NOMO-1 treated with dmso at 0.1 percent for 144 hours (cell line): ENCODE results near the gene SF3B5.
"Not testable (repeated sequence)": the region's sequence is repeated elsewhere in the genome, so short reads cannot be mapped to it uniquely, and the experiment has no call there.

Experiments used
- DNase-seq: peaks from one replicate; lab custom pipeline; 2025; ENCODE audit not compliant: unreplicated experiment; lab: John Stamatoyannopoulos, UW

Gene SF3B5

GRCh38 chr6:144064402-144065212 is 30.8 kb downstream of the SF3B5 start:
- no peak for DNase-seq

- DNase-seq: peak; percentile 95
Measured at GRCh38 chr6:144063744-144064401, 31.5 kb downstream of the SF3B5 start.

- no peak for DNase-seq
Measured at GRCh38 chr6:144063246-144063743, 32.1 kb downstream of the SF3B5 start.

DNA sequence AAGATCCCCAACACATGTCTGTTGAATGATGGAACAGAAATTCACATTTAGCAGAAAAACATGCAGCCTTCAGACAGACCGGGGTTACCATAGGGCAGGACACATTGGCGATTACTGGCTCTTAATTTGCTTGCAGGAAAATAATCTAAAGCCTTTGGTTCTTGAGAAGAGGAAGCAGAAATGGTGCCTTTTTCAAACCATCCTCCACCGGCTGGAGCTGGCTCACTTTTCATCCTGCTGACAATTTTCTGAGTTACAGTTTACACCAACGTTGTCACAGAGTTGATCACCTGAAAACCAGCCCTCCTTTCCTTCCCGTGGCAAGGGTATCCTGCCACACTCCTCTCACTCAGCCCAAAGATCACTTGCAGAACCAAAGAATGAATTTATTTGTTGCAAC is 32.6 kb downstream of the SF3B5 start:
- DNase-seq: no peak

DNA sequence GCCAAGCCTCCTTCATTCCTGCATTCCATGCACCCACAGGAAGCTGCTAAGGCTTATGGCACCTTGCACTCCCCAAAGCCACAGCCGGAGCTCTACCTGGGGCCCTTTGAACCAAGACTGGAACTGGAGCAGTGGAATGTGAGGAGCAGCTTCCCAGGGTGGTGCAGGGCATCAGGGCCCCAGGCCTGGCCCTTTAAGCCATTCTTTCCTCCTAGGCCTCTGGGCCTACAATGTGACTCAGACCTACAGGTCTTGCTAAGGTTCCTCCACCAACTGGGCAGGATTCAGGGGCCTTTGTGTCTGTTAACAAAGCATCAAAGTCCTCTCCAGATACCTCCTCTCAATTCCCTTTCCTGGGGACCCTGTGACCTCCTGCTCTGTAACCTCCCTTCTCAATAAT is 36.2 kb downstream of the SF3B5 start:
- DNase-seq: no peak

DNA sequence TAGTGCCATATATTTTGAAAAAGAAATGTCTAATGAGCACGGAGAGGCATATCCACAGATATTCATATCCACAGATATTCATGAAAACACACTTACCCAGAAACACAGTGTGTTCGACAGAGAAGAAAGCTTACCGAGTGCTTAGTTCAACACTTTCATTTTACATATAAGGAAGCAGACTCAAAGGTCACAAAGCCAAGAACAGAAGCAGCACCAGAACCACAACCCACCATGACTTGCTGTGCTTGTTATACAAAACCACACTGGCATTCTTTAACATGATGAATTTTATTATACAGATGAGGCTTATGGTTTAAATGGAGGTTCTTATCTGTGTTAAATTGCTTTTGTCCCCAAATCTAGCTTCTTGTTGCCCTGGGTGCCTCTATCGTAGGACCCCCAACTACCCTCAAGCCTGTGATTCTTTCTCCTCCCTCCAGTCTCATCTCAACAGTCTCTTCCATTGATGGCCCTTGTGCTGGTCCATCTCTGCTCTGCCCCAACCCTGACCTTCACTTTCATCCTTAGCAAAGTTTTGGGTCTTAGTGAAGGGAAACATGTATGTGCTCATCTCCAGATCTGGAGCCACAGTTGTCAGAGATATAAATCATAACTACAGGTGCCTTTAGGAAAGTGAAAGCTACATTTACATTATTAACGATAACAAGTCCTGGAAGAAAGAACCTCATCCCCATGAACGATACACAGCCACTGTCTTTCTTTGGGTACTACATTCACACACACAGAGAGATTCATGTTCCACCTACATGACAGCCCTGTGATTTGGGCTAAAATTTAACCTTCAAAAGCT is 40.0 kb downstream of the SF3B5 start:
- DNase-seq: no peak

- DNase-seq: no peak
Measured at GRCh38 chr6:144053601-144054000, 41.8 kb downstream of the SF3B5 start.

GRCh38 chr6:144052488-144052887 is 42.9 kb downstream of the SF3B5 start:
- DNase-seq: no peak

DNA sequence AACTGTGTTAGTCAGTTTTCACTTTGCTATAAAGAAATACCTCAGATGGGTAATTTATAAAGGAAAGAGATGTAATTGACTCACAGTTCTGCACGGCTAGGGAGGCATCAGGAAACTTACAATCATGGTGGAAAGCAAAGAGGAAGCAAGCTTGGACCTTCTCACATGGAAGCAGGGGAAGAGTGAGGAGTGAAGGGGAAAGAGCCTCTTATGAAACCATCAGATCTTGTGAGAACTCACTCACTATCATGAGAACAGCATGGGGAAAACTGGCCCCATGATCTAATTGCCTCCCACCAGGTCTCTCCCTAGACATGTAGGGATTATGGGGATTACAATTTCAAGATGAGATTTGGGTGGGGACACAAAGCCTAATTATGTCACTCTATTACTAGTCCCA is 46.0 kb downstream of the SF3B5 start:
- no peak for DNase-seq

DNA sequence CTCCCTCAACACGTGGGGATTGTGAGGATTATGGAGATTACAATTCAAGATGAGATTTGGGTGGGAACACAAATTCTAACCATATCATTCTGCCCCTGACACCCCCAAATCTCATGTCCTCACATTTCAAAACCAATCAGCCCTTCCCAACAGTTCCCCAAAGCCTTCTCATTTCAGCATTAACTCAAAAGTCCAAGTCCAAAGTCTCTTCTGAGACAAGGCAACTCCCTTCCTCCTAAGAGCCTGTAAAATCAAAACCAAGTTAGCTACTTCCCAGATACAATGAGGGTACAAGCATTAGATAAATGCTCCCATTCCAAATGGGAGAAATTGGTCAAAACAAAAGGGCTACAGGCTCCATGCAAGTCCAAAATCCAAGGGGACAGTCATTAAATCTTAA is 47.7 kb downstream of the SF3B5 start:
- DNase-seq: no peak

- DNase-seq: not testable (repeated sequence)
Measured at GRCh38 chr6:144046672-144047071, 48.7 kb downstream of the SF3B5 start.

- DNase-seq: not testable (repeated sequence)
Measured at GRCh38 chr6:144044989-144045388, 50.4 kb downstream of the SF3B5 start.
